KMS-11 (cell line): ENCODE results near the gene RTN4RL1.
"Not testable (repeated sequence)": the region's sequence is repeated elsewhere in the genome, so short reads cannot be mapped to it uniquely, and the experiment has no call there.

Source experiments
- H2AFZ ChIP-seq: fragments of 200-600 bp; sonication (generic); 2 replicates; pipeline ENCODE4 v1.6.1; 2016; ENCODE audit warnings: antibody characterized with exemption, mixed run types, low read depth
- H3K27ac ChIP-seq: fragments of 200-600 bp; sonication (generic); 2 replicates; pipeline ENCODE4 v1.6.1; 2016; ENCODE audit warnings: mild to moderate bottlenecking, mixed run types
- H3K27me3 ChIP-seq: fragments of 200-600 bp; sonication (generic); 2 replicates; pipeline ENCODE4 v1.6.1; 2017; ENCODE audit warnings: mild to moderate bottlenecking, low read depth, mixed run types, moderate library complexity; ENCODE audit not compliant: insufficient read depth
- H3K36me3 ChIP-seq: fragments of 200-600 bp; sonication (generic); 2 replicates; pipeline ENCODE4 v1.6.1; 2017; ENCODE audit warnings: mild to moderate bottlenecking, mixed run types; ENCODE audit not compliant: insufficient read depth
- H3K4me1 ChIP-seq: fragments of 200-600 bp; sonication (generic); 2 replicates; pipeline ENCODE4 v1.6.1; 2016; ENCODE audit warnings: mild to moderate bottlenecking, low read depth, mixed run types; ENCODE audit not compliant: poor library complexity, severe bottlenecking
- H3K4me2 ChIP-seq: fragments of 200-600 bp; sonication (generic); 2 replicates; pipeline ENCODE4 v1.7.0; 2016; ENCODE audit warnings: mild to moderate bottlenecking, mixed run types
- H3K4me3 ChIP-seq: fragments of 200-600 bp; sonication (generic); IDR thresholded peaks from 2 replicates; pipeline ENCODE4 v1.6.1; 2017; ENCODE audit warnings: low read depth, low read length, mixed read lengths; ENCODE audit not compliant: insufficient read depth
- H3K79me2 ChIP-seq: fragments of 200-600 bp; sonication (generic); 2 replicates; pipeline ENCODE4 v1.6.1; 2016; ENCODE audit warnings: low read depth, mixed run types; ENCODE audit not compliant: insufficient read depth
- H3K9ac ChIP-seq: fragments of 200-600 bp; sonication (generic); 2 replicates; pipeline ENCODE4 v1.6.1; 2016; ENCODE audit warnings: mild to moderate bottlenecking, mixed run types
- H4K20me1 ChIP-seq: fragments of 200-600 bp; sonication (generic); 2 replicates; pipeline ENCODE4 v1.6.1; 2016; ENCODE audit warnings: mild to moderate bottlenecking, mixed run types; ENCODE audit not compliant: insufficient read depth
- CTCF ChIP-seq: fragments of 200-600 bp; sonication (generic); conservative IDR thresholded peaks from 2 replicates; pipeline ENCODE4 v1.6.1; 2017; ENCODE audit warnings: low read depth, mild to moderate bottlenecking, antibody characterized with exemption, low read length, moderate library complexity, mixed read lengths

RTN4RL1 gene

GRCh38 chr17:2016494-2016893 is 8.6 kb downstream of the RTN4RL1 start:
- Histone ChIP-seq H2AFZ (no peak overlapping the region), H3K9ac (no peak overlapping the region), H3K27ac (no peak overlapping the region), H3K4me3 (no peak overlapping the region), H4K20me1 (no peaks in the 10 kb centered on the region), H3K36me3 (no peaks in the 10 kb centered on the region), H3K4me1 (peaks cover 19% of the 10 kb centered on the region), H3K79me2 (no peaks in the 10 kb centered on the region), H3K4me2 (no peak overlapping the region), H3K27me3 (peaks cover 12% of the 10 kb centered on the region; the same call in 1 of the 2 replicates)
- no peak for TF ChIP-seq CTCF

GRCh38 chr17:2015314-2015713 is 9.8 kb downstream of the RTN4RL1 start:
- H3K9ac ChIP-seq = no peak overlapping the region
- no peak overlapping the region for H3K4me2 ChIP-seq
- H3K4me3 ChIP-seq = no peak overlapping the region
- peaks cover 19% of the 10 kb centered on the region for H3K4me1 ChIP-seq
- H2AFZ ChIP-seq = no peak overlapping the region
- H3K79me2 ChIP-seq = no peaks in the 10 kb centered on the region
- no peaks in the 10 kb centered on the region for H4K20me1 ChIP-seq
- H3K36me3 ChIP-seq = no peaks in the 10 kb centered on the region
- peaks cover 3% of the 10 kb centered on the region; the same call in 1 of the 2 replicates for H3K27me3 ChIP-seq
- no peak overlapping the region for H3K27ac ChIP-seq
- no peak for TF ChIP-seq CTCF

GRCh38 chr17:2013994-2014317 is 11.2 kb downstream of the RTN4RL1 start:
- Histone ChIP-seq H3K79me2 (no peaks in the 10 kb centered on the region), H2AFZ (no peak overlapping the region), H3K4me1 (peaks cover 19% of the 10 kb centered on the region), H3K4me2 (no peak overlapping the region), H3K9ac (no peak overlapping the region), H4K20me1 (no peaks in the 10 kb centered on the region), H3K4me3 (no peak overlapping the region), H3K27me3 (peaks cover 3% of the 10 kb centered on the region; the same call in 1 of the 2 replicates), H3K27ac (no peak overlapping the region), H3K36me3 (no peaks in the 10 kb centered on the region)
- no peak for TF ChIP-seq CTCF

- H3K27me3 ChIP-seq, H3K4me3 ChIP-seq, H2AFZ ChIP-seq, H3K4me2 ChIP-seq, H3K36me3 ChIP-seq, H3K9ac ChIP-seq, H3K79me2 ChIP-seq, H4K20me1 ChIP-seq, H3K27ac ChIP-seq: not testable (repeated sequence)
- H3K4me1 ChIP-seq = peaks cover 18% of the 10 kb centered on the region
These were observed 11.7 kb downstream of the RTN4RL1 start for GRCh38 chr17:2013220-2013993.

GRCh38 chr17:2012499-2012898 is 12.6 kb downstream of the RTN4RL1 start:
- Histone ChIP-seq H3K4me3 (no peak overlapping the region), H2AFZ (no peak overlapping the region), H3K27ac (no peak overlapping the region)

More at GRCh38 chr17:2012499-2012898, 12.6 kb downstream of the RTN4RL1 start:
- Histone ChIP-seq H4K20me1 (no peaks in the 10 kb centered on the region), H3K79me2 (no peaks in the 10 kb centered on the region), H3K4me1 (peaks cover 8% of the 10 kb centered on the region), H3K27me3 (no peaks in the 10 kb centered on the region; the same call in 1 of the 2 replicates), H3K9ac (no peak overlapping the region), H3K36me3 (no peaks in the 10 kb centered on the region), H3K4me2 (no peak overlapping the region)
- TF ChIP-seq CTCF = no peak
